GM18951 (cell line): ENCODE results near the gene LTO1.
A peak's percentile ranks its signal among the peaks of the same experiment; 100 is the strongest.

Source experiments
- POLR2A ChIP-seq: IDR thresholded peaks from 4 replicates; pipeline ENCODE4 v1.6.1; 2011; ENCODE audit warnings: mild to moderate bottlenecking; ENCODE audit not compliant: insufficient read length, insufficient read depth; ENCODE audit errors: extremely low read depth
- in situ Hi-C: fragments of 300-500 bp; cut with MboI; formaldehyde crosslinking; loops from one replicate; pipeline ENCODE4 v1.12.0; 2022; ENCODE audit warnings: low sequenced_read_pairs, mixed read lengths, inconsistent platforms; ENCODE audit not compliant: unreplicated experiment

Gene LTO1

GRCh38 chr11:69640995-69641581, 34.1 kb downstream of the LTO1 start, which contains the start of gene CCND1:
Gene CCND1 (plus strand): TSS chr11:69641156. CDS start chr11:69641314, 158 bp downstream.
- in situ Hi-C loops: loop anchor here (5.0 to 25.0 kb wide), 2 partner anchors 354 to 534 kb away; partner anchors contain the start of gene MYEOV
- TF ChIP-seq POLR2A: peak; percentile 48

- no peak for TF ChIP-seq POLR2A
- in situ Hi-C loops: loop anchor here (5.0 to 25.0 kb wide), 2 partner anchors 353 to 533 kb away; partner anchors contain the start of gene MYEOV
Measured at GRCh38 chr11:69640260-69640994, 34.7 kb downstream of the LTO1 start.

GRCh38 chr11:69639831-69640230, 35.3 kb downstream of the LTO1 start:
- TF ChIP-seq POLR2A: no peak
- in situ Hi-C loops: loop anchor here (5.0 to 25.0 kb wide), 2 partner anchors 353 to 533 kb away; partner anchors contain the start of gene MYEOV

- TF ChIP-seq POLR2A: no peak
- in situ Hi-C loops: loop anchor here (25.0 kb wide), 1 partner anchor 352 kb away; the partner anchor contains the start of gene MYEOV
Measured at GRCh38 chr11:69638941-69639681, 36.0 kb downstream of the LTO1 start.

GRCh38 chr11:69637941-69638871, 36.9 kb downstream of the LTO1 start:
- TF ChIP-seq POLR2A: no peak
- in situ Hi-C loops: loop anchor here (25.0 kb wide), 1 partner anchor 351 kb away; the partner anchor contains the start of gene MYEOV

- in situ Hi-C loops: loop anchor here (25.0 kb wide), 1 partner anchor 350 kb away; the partner anchor contains the start of gene MYEOV
- TF ChIP-seq POLR2A: no peak
Measured at GRCh38 chr11:69637198-69637940, 37.8 kb downstream of the LTO1 start.

GRCh38 chr11:69636512-69637197, 38.5 kb downstream of the LTO1 start:
- no peak for TF ChIP-seq POLR2A
- in situ Hi-C loops: loop anchor here (25.0 kb wide), 1 partner anchor 349 kb away; the partner anchor contains the start of gene MYEOV

GRCh38 chr11:69635804-69636511, 39.2 kb downstream of the LTO1 start:
- in situ Hi-C loops: loop anchor here (25.0 kb wide), 1 partner anchor 349 kb away; the partner anchor contains the start of gene MYEOV
- no peak for TF ChIP-seq POLR2A

GRCh38 chr11:69635195-69635594, 40.0 kb downstream of the LTO1 start:
- no peak for TF ChIP-seq POLR2A
- in situ Hi-C loops: loop anchor here (25.0 kb wide), 1 partner anchor 348 kb away; the partner anchor contains the start of gene MYEOV

- in situ Hi-C loops: loop anchor here (25.0 kb wide), 1 partner anchor 347 kb away; the partner anchor contains the start of gene MYEOV
- no peak for TF ChIP-seq POLR2A
Measured at GRCh38 chr11:69634590-69634989, 40.6 kb downstream of the LTO1 start.
